Esophagus (tissue), 2 donors: ENCODE measurements around the gene ST14. TPM values are rescaled to one million over a fixed set of nuclear protein-coding genes. Genes with fewer than 3 reads are reported as not detected.

Experiments
- H3K27ac ChIP-seq, 2 donors: one replicate each; pipeline ENCODE4 v1.5.1; 2013; ENCODE audit warnings: low read depth in 2 of 2, mild to moderate bottlenecking in 2 of 2, inconsistent platforms in 1 of 2, low read length in 1 of 2, moderate library complexity in 1 of 2
- H3K27me3 ChIP-seq, 2 donors: one replicate each; pipeline ENCODE4 v1.6.1; 2013; ENCODE audit warnings: low read length in 2 of 2, control low read depth in 1 of 2, mild to moderate bottlenecking in 1 of 2; ENCODE audit not compliant: insufficient read depth in 2 of 2, control insufficient read depth in 1 of 2
- H3K36me3 ChIP-seq, 2 donors: one replicate each; pipeline ENCODE4 v1.6.1; 2013; ENCODE audit warnings: low read length in 1 of 2; ENCODE audit not compliant: control insufficient read depth in 2 of 2, insufficient read depth in 2 of 2
- H3K4me1 ChIP-seq, 2 donors: one replicate each; pipeline ENCODE4 v1.6.1; 2013; ENCODE audit warnings: low read length in 1 of 2; ENCODE audit not compliant: control insufficient read depth in 2 of 2, insufficient read depth in 2 of 2
- H3K4me3 ChIP-seq, 2 donors: one replicate each; pipeline ENCODE4 v1.5.1; 2013; ENCODE audit warnings: low read length in 2 of 2, mild to moderate bottlenecking in 2 of 2, low read depth in 1 of 2, moderate library complexity in 1 of 2
- H3K9me3 ChIP-seq, 2 donors: one replicate each; pipeline ENCODE4 v1.6.1; 2013; ENCODE audit warnings: mild to moderate bottlenecking in 2 of 2, low read depth in 1 of 2, low read length in 1 of 2, moderate library complexity in 1 of 2; ENCODE audit not compliant: control insufficient read depth in 2 of 2, insufficient read depth in 1 of 2
- WGBS, 2 donors: extraction: QIAGEN DNeasy Blood & Tissue Kit; methylation state at CpG; one replicate each; pipeline ENCODE4 v1.1.7; 2013; 5-methylcytosine and 5-hydroxymethylcytosine counted together
- polyA plus RNA-seq, 2 donors: library from polyadenylated mRNA; stranded (reverse); fragments of 200-250 nt; gene quantifications; one replicate each; pipeline ENCODE4 v1.2.3, GENCODE V29; 2013
- donor health status: healthy with polysubstance abuse.
- donor health status: Bipolar disorder and iron deficiency.

Gene ST14
- polyA plus RNA-seq, 2 donors = 69.6 to 86.4 TPM

DNA sequence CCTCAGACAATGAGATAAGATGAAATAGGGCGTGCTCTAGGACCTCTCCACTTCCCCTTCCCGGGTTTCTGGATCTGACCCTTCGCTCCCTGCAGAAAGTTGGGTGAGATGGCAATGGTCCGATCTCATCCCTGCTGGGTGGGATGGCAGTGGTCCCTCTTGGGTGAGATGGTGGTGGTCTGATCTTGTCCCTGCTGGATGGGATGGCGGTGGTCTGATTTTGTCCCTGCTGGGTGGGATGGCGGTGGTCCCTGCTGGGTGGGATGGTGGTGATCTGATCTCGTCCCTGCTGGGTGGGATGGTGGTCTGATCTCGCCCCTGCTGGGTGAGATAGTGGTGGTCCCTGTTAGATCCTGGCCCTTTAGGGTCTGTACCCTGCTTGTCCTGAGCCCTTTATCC lies 21.3 kb downstream of the ST14 start:
- H3K27me3 ChIP-seq = no peaks in the 10 kb centered on the region
- peak overlapping the region; percentile 89 to 98 for H3K27ac ChIP-seq
- H3K9me3 ChIP-seq = no peaks in the 10 kb centered on the region
- no peaks in the 10 kb centered on the region for H3K36me3 ChIP-seq
- peaks cover 0 to 30% of the 10 kb centered on the region in 2 donors for H3K4me1 ChIP-seq
- 73 to 76% methylated on average over 8 of the region's 8 CpGs for WGBS, 2 donors
- no peak overlapping the region for H3K4me3 ChIP-seq

DNA sequence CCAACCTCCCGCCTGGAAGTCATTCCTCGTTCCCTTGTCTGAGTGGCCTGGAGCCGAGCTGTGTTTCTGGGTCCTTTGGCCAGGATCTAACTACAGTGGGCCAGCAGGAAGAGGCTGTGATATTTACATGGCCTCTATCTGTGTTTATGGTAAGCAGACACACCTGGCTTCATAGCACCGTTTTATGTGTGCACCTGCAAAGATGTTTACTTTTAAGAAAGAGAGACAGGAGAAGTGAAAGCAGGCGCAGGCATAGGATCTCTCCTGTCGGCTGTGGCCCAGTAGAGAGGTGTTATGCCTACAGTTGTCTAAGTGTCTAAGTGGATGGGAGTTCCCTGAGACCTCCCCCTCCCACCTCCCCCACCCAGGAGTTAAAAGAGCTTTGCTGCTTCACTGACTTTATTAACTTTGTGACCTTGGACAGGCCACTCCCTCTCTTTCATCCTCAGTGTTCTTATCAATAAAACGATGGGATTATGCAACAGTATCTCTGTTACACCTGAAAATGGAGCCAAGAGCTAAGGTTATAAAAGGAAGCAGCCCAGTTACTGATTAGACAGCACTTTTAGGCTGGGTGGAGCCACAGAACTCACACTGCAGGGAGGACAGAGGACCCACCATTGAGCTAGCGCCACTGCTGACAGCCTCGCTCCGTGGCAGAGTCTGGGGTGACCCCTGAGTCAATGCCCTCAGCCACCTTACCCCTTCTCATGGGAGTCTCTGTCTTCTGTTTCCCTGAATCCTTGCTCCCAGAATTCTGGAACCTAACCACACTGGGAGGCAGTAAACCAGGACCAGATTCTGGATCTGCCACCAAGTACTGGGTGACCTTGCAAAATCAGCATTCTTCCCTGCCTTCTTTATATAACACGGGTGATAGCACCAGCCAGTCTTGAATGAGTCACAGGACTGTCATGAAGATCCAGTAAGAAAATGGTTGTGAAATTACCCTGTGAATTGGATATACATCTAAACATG lies 22.0 kb downstream of the ST14 start:
- WGBS, 2 donors = 46 to 48% methylated on average over 11 of the region's 11 CpGs
- Histone ChIP-seq H3K9me3 (no peaks in the 10 kb centered on the region), H3K27ac (peak overlapping the region; percentile 89 to 98), H3K36me3 (no peaks in the 10 kb centered on the region), H3K27me3 (no peaks in the 10 kb centered on the region), H3K4me3 (no peak overlapping the region), H3K4me1 (peaks cover 0 to 30% of the 10 kb centered on the region in 2 donors)

DNA sequence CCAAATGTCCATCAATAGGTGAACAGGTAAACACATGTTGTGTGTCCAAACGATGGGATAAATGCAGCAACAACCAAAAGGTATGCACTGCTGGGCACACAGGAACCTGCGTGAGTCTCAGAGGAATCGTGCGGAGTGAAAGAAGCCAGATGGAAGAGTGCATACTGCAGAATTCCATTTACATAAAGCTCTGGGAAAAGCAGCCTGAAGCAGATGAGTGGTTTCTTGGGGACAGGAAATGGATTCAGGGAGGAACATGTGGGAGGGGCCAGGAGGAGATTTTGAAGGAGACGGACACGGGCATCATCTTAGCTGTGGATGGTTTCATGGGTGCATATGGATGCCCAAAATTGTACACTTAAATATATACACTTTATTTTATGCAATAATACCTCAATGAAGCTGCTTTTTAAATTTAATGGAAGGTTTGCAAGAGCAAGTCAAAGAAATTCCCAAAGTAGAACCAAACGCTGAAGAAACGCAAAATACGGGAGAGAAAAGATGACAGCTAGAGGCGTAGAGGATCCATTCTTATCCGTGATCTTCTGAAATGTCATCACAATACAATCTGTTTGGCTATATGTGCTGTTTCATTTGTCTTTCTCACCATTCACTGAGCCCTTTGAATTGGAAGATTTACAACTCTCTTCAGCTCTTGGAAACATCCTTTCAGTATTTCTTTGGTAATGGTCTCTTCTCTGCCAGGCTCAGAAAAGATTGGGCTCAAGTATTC lies 24.5 kb downstream of the ST14 start:
- peaks cover 0 to 8% of the 10 kb centered on the region in 2 donors for H3K36me3 ChIP-seq
- H3K27me3 ChIP-seq = no peaks in the 10 kb centered on the region
- H3K4me3 ChIP-seq = no peak overlapping the region
- no peak overlapping the region for H3K27ac ChIP-seq
- H3K9me3 ChIP-seq = no peaks in the 10 kb centered on the region
- H3K4me1 ChIP-seq = peaks cover 7 to 29% of the 10 kb centered on the region in 2 donors
- WGBS, 2 donors = 83 to 84% methylated on average over 11 of the region's 11 CpGs

DNA sequence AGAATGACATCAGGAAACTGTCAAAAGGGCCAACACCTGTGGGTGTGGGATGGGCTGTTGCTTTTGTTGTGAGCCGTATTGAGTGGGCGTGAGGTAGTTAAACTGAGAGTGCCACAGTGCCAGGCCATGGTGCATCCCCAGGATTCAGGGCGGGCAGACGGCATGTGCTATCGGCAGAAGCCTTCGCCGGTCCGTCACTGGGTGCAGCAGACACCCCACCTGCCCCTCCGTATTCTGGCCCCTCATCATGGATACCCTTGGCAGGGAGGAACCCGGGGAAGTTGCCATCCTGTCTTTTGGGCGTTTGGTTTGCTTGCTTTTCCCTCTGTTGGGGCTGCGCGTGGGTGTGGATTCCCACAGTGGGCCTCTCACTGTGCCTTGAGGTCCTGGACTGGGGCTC lies 27.5 kb downstream of the ST14 start:
- peaks cover 7 to 15% of the 10 kb centered on the region in 2 donors for H3K4me1 ChIP-seq
- peaks cover 0 to 22% of the 10 kb centered on the region in 2 donors for H3K36me3 ChIP-seq
- H3K4me3 ChIP-seq = no peak overlapping the region
- H3K27ac ChIP-seq = no peak overlapping the region
- no peaks in the 10 kb centered on the region for H3K27me3 ChIP-seq
- H3K9me3 ChIP-seq = no peaks in the 10 kb centered on the region
- 90 to 91% methylated on average over 13 of the region's 13 CpGs for WGBS, 2 donors

DNA sequence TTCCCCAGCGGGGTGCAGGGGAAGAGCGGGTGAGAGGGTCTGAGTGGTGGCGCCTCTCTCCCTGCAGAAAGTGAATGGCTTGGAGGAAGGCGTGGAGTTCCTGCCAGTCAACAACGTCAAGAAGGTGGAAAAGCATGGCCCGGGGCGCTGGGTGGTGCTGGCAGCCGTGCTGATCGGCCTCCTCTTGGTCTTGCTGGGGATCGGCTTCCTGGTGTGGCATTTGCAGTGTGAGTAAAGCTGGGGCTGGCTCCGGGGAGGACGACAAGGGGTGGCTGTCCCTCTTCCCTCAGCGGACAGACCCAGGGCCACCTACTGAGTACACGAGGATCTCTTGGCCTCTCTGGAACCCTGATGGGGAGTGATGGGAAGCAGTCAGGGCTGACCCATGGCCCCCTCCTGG lies 28.5 kb downstream of the ST14 start:
- no peaks in the 10 kb centered on the region for H3K27me3 ChIP-seq
- WGBS, 2 donors = 66 to 72% methylated on average over 14 of the region's 14 CpGs
- peaks cover 7 to 15% of the 10 kb centered on the region in 2 donors for H3K4me1 ChIP-seq
- H3K27ac ChIP-seq = no peak overlapping the region
- H3K4me3 ChIP-seq = no peak overlapping the region
- peaks cover 0 to 23% of the 10 kb centered on the region in 2 donors for H3K36me3 ChIP-seq
- H3K9me3 ChIP-seq = no peaks in the 10 kb centered on the region

DNA sequence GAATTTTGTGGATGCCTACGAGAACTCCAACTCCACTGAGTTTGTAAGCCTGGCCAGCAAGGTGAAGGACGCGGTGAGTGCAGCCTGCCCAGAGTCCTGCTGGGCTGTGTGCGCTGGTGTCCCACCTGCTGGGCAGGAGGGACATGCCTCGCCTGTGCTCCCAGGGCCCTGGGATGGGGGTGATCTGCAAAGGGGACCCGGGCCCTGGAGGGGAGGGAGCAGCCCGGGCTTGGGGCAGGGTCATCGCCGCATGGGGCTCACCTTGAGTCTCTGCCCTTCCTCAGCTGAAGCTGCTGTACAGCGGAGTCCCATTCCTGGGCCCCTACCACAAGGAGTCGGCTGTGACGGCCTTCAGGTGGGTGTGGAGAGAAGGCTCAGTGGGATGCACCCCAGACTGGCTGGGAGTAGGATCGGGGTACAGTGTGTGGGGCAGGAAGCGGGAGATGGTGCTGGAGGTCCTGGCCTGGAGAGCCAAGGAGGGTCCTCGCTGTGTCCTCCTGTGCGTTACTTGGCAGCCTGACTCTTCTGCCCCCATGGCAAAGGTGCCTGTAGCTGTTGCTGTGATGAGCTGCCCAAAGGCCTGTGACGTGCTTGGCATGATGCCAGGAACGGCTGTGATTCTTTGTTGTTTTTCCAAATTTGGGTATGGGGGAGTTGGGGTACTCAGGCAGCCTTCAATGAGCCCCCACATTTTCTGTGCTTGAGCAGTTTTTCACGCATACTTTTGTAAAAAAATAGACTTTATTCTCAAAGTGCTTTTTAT lies 29.2 kb downstream of the ST14 start:
- H3K27me3 ChIP-seq = no peaks in the 10 kb centered on the region
- 84 to 86% methylated on average over 18 to 19 of the region's 19 CpGs for WGBS, 2 donors
- no peaks in the 10 kb centered on the region for H3K9me3 ChIP-seq
- H3K4me3 ChIP-seq = no peak overlapping the region
- H3K36me3 ChIP-seq = peaks cover 0 to 25% of the 10 kb centered on the region in 2 donors
- peaks cover 7 to 15% of the 10 kb centered on the region in 2 donors for H3K4me1 ChIP-seq
- no peak overlapping the region for H3K27ac ChIP-seq

DNA sequence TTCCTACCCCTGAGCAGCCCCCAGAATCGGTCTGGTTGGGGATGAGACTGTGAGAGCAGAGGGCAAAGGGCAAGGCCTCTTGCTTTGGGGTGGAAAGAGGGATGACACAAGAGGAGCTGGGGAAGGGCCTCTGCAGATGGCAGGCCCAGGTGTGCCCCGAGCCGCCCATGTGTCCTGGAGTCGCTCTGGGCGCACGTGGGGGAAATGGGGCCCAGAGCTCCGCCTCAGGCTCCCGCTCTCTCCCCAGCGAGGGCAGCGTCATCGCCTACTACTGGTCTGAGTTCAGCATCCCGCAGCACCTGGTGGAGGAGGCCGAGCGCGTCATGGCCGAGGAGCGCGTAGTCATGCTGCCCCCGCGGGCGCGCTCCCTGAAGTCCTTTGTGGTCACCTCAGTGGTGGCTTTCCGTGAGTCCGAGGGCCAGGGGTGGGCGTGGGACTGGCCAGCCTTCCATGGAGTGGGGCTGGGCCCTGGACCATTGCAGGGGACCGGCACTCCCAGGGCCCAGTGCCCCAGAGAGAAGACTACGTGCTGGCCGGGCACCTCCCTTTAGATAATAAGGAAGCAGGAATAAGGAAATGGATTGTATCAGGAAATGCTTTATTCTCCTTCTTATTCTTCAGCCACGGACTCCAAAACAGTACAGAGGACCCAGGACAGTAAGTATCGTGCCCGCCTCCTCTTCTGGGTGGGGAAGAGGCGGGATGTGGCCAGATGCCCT lies 30.1 kb downstream of the ST14 start:
- Histone ChIP-seq H3K27me3 (no peaks in the 10 kb centered on the region), H3K36me3 (peaks cover 0 to 32% of the 10 kb centered on the region in 2 donors), H3K9me3 (no peaks in the 10 kb centered on the region), H3K4me3 (no peak overlapping the region), H3K4me1 (peaks cover 7 to 15% of the 10 kb centered on the region in 2 donors), H3K27ac (peak overlapping the region in 1 of 2 donors; percentile 50)
- WGBS, 2 donors = 90% methylated on average over 26 to 32 of the region's 32 CpGs

DNA sequence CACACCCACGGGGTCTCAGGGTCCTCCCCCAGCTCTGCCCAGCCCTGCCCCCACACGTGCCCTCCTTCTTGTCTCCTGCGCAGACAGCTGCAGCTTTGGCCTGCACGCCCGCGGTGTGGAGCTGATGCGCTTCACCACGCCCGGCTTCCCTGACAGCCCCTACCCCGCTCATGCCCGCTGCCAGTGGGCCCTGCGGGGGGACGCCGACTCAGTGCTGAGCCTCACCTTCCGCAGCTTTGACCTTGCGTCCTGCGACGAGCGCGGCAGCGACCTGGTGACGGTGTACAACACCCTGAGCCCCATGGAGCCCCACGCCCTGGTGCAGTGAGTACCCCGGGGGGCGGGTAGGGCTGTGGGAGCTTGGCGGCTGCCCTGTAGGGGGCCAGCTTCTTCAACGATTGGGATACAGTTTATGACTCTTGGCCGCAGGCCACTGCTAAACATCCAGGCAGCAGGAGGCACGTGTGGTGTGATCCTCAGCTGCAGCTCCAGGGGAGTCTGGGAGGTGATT lies 30.8 kb downstream of the ST14 start:
- Histone ChIP-seq H3K36me3 (peaks cover 0 to 35% of the 10 kb centered on the region in 2 donors), H3K4me1 (peaks cover 7 to 15% of the 10 kb centered on the region in 2 donors), H3K4me3 (no peak overlapping the region), H3K9me3 (no peaks in the 10 kb centered on the region), H3K27ac (peak overlapping the region in 1 of 2 donors; percentile 50), H3K27me3 (no peaks in the 10 kb centered on the region)
- WGBS, 2 donors = 87 to 93% methylated on average over 29 of the region's 29 CpGs
